ENCODE results near the gene MRPS33. TPM values are rescaled to one million over a fixed set of nuclear protein-coding genes. Genes with fewer than 3 reads are reported as not detected.

Gene MRPS33
- total and polyA plus RNA-seq, 2 donors (not counting 3 experiments of a cell fraction or from before 2014, with no cell fraction given) = 13.5 to 34.1 TPM

DNA sequence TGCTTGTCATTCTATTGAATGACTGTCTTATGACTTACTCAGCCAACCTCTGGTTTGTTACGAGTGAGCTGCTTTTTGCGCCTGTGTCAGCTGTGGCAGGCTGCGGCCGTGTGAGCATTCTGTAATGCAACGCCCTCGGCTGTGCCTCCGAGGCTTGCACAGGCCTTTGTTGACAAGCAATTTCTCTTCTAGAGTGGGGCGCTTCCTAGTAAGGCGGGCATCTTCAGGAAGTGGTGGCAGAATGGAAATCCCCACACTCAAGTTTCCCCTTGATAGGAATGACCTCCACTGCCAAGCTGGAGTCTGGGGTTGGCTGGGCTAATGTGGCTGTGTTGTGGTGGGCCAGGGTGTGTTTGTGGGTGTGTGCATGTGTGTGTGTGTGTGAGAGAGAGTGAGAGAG, 38.9 kb upstream of the MRPS33 start:
- H3K4me2 ChIP-seq (ENCODE audit: insufficient read depth, low read length) = no peak overlapping the region
- H3K9ac ChIP-seq (replicated peaks; ENCODE audit: extremely low read depth, insufficient read depth, low read length) = no peak overlapping the region
- dilution Hi-C loops (cut with MboI; ENCODE audit: extremely low pct_ligation_motif_present, low sequenced_read_pairs) (no loop called here), intact Hi-C loops (cut with micrococcal nuclease) (no loop called here)
- H3K9me1 ChIP-seq (replicated peaks; ENCODE audit: control insufficient read depth, extremely low read depth, insufficient read depth, low read length) = no peaks in the 10 kb centered on the region
- H3K27me3 ChIP-seq (ENCODE audit: control insufficient read depth in 2 of 2, insufficient read depth in 2 of 2, low read length in 2 of 2) = no peaks in the 10 kb centered on the region
- ChIA-PET CTCF (no interaction called here), POLR2A (no interaction called here)
- no peaks in the 10 kb centered on the region for H3K4me1 ChIP-seq (ENCODE audit: control insufficient read depth, extremely low read depth, insufficient read depth, low read length)
- no peak for TF ChIP-seq POLR2A (IDR thresholded peaks at IDR 0.05; ENCODE audit: low read depth, low read length)
- TF ChIP-seq, protein P1, sequence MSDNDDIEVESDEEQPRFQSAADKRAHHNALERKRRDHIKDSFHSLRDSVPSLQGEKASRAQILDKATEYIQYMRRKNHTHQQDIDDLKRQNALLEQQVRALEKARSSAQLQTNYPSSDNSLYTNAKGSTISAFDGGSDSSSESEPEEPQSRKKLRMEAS (IDR thresholded peaks at IDR 0.05; ENCODE audit: insufficient read depth, insufficient read length) = no peak
- TF ChIP-seq EZH2 (IDR thresholded peaks at IDR 0.05; ENCODE audit: borderline replicate concordance, low read depth, low read length, severe bottlenecking) = no peak
- no peak for TF ChIP-seq GATA2 (IDR thresholded peaks at IDR 0.05; ENCODE audit: insufficient read depth, insufficient read length, low read depth, low read length)
- no peak for TF ChIP-seq POLR2AphosphoS5 (IDR thresholded peaks at IDR 0.05; ENCODE audit: insufficient read depth, low read depth, low read length)
- TF ChIP-seq, protein P2, sequence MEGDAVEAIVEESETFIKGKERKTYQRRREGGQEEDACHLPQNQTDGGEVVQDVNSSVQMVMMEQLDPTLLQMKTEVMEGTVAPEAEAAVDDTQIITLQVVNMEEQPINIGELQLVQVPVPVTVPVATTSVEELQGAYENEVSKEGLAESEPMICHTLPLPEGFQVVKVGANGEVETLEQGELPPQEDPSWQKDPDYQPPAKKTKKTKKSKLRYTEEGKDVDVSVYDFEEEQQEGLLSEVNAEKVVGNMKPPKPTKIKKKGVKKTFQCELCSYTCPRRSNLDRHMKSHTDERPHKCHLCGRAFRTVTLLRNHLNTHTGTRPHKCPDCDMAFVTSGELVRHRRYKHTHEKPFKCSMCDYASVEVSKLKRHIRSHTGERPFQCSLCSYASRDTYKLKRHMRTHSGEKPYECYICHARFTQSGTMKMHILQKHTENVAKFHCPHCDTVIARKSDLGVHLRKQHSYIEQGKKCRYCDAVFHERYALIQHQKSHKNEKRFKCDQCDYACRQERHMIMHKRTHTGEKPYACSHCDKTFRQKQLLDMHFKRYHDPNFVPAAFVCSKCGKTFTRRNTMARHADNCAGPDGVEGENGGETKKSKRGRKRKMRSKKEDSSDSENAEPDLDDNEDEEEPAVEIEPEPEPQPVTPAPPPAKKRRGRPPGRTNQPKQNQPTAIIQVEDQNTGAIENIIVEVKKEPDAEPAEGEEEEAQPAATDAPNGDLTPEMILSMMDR (IDR thresholded peaks at IDR 0.05; ENCODE audit: extremely low read depth in 1 of 2, insufficient read depth in 1 of 2, low read depth in 1 of 2, low read length in 2 of 2) = no peak
- no peak for TF ChIP-seq JUN (IDR thresholded peaks at IDR 0.05; ENCODE audit: borderline replicate concordance, insufficient read depth, insufficient read length, low read depth)
- TF ChIP-seq MYC (IDR thresholded peaks at IDR 0.05; ENCODE audit: low read depth, low read length) = no peak
- TF ChIP-seq FOS (IDR thresholded peaks at IDR 0.05; ENCODE audit: borderline replicate concordance, insufficient read depth, low read length) = no peak
- H4K20me1 ChIP-seq (replicated peaks; ENCODE audit: control insufficient read depth, extremely low read depth, insufficient read depth, low read length) = no peaks in the 10 kb centered on the region
- FAIRE-seq = no peak
- no peaks in the 10 kb centered on the region for H3K79me2 ChIP-seq (ENCODE audit: control insufficient read depth, insufficient read depth, low read length)
- DNase-seq (ENCODE audit: low read depth, low spot score) = no peak
- no peak overlapping the region for H3K4me3 ChIP-seq (replicated peaks in 1 of 3; ENCODE audit: insufficient read depth in 1 of 3, low read depth in 1 of 3, low read length in 3 of 3)
- H3K36me3 ChIP-seq (ENCODE audit: control insufficient read depth in 2 of 2, extremely low read depth in 1 of 2, insufficient read depth in 2 of 2, low read length in 2 of 2) = no peaks in the 10 kb centered on the region
- H3K9me3 ChIP-seq (replicated peaks; ENCODE audit: control insufficient read depth, insufficient read depth, low read length) = no peaks in the 10 kb centered on the region
- H3K27ac ChIP-seq (ENCODE audit: insufficient read depth, low read depth, low read length) = no peak overlapping the region
- BruUV-seq (replicated peaks) = no TSS peak
- no peak overlapping the region for H2AFZ ChIP-seq (ENCODE audit: low read depth, low read length)

Data from endothelial cell of umbilical vein (primary cell).